ENCODE measurements around the gene BTAF1. TPM values are rescaled to one million over a fixed set of nuclear protein-coding genes. Genes with fewer than 3 reads are reported as not detected.
"Not testable (repeated sequence)": the region's sequence is repeated elsewhere in the genome, so short reads cannot be mapped to it uniquely, and the experiment has no call there.

Gene BTAF1
- total and polyA plus RNA-seq, 9 donors, result 13.0 to 50.7 (median 38.9) TPM

DNA sequence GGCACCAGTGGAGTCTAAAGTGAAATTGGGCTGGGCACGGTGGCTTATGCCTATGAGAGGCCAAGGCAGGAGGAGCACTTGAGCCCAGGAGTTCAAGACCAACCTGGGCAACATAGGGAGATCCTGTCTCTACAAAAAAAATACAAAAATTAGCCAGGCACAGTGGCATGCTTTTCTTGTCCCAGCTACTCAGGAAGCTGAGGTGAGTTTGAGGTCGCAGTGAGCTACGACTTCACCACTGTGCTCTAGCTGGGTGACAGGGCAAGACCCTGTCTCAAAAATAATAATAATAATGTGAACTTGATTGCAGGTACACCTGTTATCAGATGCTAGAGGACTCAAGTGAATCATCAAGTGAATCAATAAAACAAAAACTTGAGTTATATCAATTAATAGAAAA lies 108.0 kb downstream of the BTAF1 start:
- H3K4me3 ChIP-seq, result no peak overlapping the region
- H3K36me3 ChIP-seq, result no peaks in the 10 kb centered on the region
- no peak overlapping the region for H3K27ac ChIP-seq
- H3K4me1 ChIP-seq (ENCODE audit: insufficient read depth), result no peaks in the 10 kb centered on the region
- H3K9me3 ChIP-seq, result no peaks in the 10 kb centered on the region
- DNase-seq, result no peak
- 94 to 99% (median 95%) methylated on average over 3 of the region's 3 CpGs for WGBS, 3 donors
- H3K27me3 ChIP-seq, result no peaks in the 10 kb centered on the region
- intact Hi-C loops (cut with DNase I), result no loop called here
- TF ChIP-seq POLR2A (IDR thresholded peaks at IDR 0.05) (no peak), EP300 (IDR thresholded peaks at IDR 0.05) (no peak)
- TF ChIP-seq, protein P1, sequence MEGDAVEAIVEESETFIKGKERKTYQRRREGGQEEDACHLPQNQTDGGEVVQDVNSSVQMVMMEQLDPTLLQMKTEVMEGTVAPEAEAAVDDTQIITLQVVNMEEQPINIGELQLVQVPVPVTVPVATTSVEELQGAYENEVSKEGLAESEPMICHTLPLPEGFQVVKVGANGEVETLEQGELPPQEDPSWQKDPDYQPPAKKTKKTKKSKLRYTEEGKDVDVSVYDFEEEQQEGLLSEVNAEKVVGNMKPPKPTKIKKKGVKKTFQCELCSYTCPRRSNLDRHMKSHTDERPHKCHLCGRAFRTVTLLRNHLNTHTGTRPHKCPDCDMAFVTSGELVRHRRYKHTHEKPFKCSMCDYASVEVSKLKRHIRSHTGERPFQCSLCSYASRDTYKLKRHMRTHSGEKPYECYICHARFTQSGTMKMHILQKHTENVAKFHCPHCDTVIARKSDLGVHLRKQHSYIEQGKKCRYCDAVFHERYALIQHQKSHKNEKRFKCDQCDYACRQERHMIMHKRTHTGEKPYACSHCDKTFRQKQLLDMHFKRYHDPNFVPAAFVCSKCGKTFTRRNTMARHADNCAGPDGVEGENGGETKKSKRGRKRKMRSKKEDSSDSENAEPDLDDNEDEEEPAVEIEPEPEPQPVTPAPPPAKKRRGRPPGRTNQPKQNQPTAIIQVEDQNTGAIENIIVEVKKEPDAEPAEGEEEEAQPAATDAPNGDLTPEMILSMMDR (IDR thresholded peaks at IDR 0.05), result no peak

DNA sequence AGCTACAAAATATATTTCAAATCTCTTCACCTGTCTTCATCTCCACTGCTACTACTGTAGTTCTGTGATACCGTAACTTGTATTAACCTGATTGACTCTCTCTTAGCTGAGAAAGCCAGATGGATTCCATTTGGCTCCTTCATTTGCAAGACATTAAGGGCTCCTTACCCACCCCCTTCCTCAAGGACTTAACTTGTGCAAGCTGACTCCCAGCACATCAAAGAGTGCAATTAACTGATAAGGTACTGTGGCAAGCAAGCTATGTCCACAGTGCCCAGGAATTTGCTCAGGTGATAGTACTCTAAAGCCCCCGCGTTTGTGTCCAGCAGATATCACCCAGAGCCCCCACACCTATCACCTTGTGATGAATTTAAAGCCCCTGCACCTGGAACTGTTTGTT lies 109.5 kb downstream of the BTAF1 start:
- intact Hi-C loops (cut with DNase I); H3K27ac ChIP-seq; H3K9me3 ChIP-seq; DNase-seq; H3K36me3 ChIP-seq; H3K27me3 ChIP-seq; H3K4me3 ChIP-seq; H3K4me1 ChIP-seq (ENCODE audit: insufficient read depth): not testable (repeated sequence)
- 62 to 74% (median 67%) methylated on average over 3 of the region's 3 CpGs for WGBS, 3 donors

DNA sequence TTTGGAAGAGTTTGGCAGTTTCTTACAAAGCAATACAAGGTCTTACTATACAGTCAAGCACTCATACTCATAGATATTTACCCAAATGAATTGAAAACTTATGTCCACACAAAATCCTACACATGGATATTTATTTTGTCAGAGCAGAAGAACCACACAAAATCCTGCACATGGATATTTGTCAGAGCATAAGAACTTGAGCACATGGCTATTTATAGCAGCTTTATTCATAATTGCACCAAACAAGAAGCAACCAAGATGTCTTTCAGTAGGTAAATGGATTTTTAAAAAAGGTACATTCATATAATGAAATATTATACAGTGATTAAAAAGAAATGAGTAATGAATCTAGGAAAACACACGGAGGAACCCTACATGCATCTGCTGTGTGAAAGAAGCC lies 115.4 kb downstream of the BTAF1 start:
- 84 to 87% (median 87%) methylated on average over 1 of the region's 1 CpG for WGBS, 3 donors
- TF ChIP-seq POLR2A (IDR thresholded peaks at IDR 0.05), result no peak
- no peak for TF ChIP-seq EP300 (IDR thresholded peaks at IDR 0.05)
- TF ChIP-seq, protein P1 (IDR thresholded peaks at IDR 0.05), result no peak
- intact Hi-C loops (cut with DNase I), result no loop called here
- no peaks in the 10 kb centered on the region for H3K36me3 ChIP-seq
- H3K4me1 ChIP-seq (ENCODE audit: insufficient read depth), result no peaks in the 10 kb centered on the region
- no peak overlapping the region for H3K4me3 ChIP-seq
- no peak overlapping the region for H3K27ac ChIP-seq
- H3K27me3 ChIP-seq, result no peaks in the 10 kb centered on the region
- no peak for DNase-seq
- H3K9me3 ChIP-seq, result no peaks in the 10 kb centered on the region

DNA sequence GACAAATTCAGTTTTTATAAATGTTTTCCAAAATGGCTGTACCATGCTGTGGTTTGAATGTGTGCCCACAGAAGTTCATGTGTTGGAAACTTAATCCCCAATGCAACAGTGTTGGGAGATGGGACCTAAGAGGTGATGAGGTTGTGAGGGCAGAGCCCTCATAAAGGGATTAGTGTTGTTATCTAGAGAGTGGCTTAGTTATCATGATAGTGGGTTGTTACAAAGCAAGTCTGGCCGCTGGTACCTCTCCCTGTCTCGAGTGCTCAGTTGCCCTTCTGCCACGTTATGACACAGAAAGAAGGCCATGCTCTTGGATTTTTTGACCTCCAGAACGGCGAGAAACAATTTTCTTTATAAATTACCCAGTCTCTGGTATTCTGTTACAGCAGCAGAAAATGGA lies 119.0 kb downstream of the BTAF1 start:
- no peak for DNase-seq
- H3K4me1 ChIP-seq (ENCODE audit: insufficient read depth), result no peaks in the 10 kb centered on the region
- no peaks in the 10 kb centered on the region for H3K9me3 ChIP-seq
- H3K36me3 ChIP-seq, result no peaks in the 10 kb centered on the region
- intact Hi-C loops (cut with DNase I), result no loop called here
- no peak overlapping the region for H3K27ac ChIP-seq
- TF ChIP-seq, protein P1 (IDR thresholded peaks at IDR 0.05), result no peak
- TF ChIP-seq POLR2A (IDR thresholded peaks at IDR 0.05) (no peak), EP300 (IDR thresholded peaks at IDR 0.05) (no peak)
- H3K27me3 ChIP-seq, result no peaks in the 10 kb centered on the region
- no peak overlapping the region for H3K4me3 ChIP-seq
- 74 to 83% (median 78%) methylated on average over 5 of the region's 5 CpGs for WGBS, 3 donors

DNA sequence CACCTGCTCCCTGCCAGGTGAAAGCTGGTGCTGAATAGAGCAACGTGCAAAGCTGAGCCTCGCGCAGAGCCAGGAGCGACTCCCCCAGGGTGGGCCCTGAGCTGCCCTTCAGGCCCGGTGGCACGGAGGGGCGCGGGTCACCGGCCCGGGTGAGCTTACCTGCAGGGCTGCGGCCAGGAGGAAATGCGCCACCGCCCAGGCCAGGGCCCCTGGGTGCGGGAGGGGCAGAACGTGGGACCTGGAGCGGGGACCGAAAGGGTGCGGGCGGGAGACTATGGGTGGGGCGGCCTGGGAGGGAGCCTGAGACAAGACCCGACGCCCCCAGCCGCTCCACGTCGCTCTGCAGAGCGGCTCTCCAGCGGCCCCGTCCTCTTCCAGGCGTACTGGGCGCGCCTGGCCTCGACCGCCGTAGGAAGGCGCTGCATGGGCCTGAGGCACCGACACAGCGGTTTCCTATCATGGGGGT lies 122.1 kb downstream of the BTAF1 start:
- H3K4me1 ChIP-seq (ENCODE audit: insufficient read depth), result no peaks in the 10 kb centered on the region
- intact Hi-C loops (cut with DNase I), result no loop called here
- no peaks in the 10 kb centered on the region for H3K27me3 ChIP-seq
- no peaks in the 10 kb centered on the region for H3K36me3 ChIP-seq
- no peak for DNase-seq
- no peaks in the 10 kb centered on the region for H3K9me3 ChIP-seq
- no peak overlapping the region for H3K4me3 ChIP-seq
- no peak for TF ChIP-seq EP300 (IDR thresholded peaks at IDR 0.05)
- no peak for TF ChIP-seq POLR2A (IDR thresholded peaks at IDR 0.05)
- TF ChIP-seq, protein P1 (IDR thresholded peaks at IDR 0.05), result no peak
- WGBS, 3 donors, result 34 to 50% (median 48%) methylated on average over 25 to 37 of the region's 37 CpGs
- no peak overlapping the region for H3K27ac ChIP-seq
